ENCODE results near the gene IL20RA.

DNA sequence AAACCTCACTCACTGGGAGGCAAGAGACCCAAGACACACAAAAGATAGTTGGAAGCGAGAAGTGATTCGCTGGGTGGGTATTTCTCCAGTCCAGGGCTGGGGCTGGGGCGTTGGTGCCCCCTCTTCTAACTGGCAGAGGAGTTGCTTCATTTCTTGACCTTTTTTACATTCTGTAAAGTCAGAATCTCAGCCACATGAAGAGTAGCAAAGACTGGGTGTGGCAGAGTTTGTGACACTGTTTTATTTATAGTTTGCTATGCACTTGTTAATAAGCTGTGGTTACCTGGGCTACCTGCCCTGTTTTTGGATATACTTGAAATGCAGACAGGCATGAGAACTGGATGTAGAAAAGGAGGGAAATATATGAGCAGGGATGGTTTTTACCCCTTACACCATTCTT is 42.3 kb downstream of the IL20RA start:
- no peak for TF ChIP-seq REST (IDR thresholded peaks at IDR 0.05; ENCODE audit: unreplicated experiment)
- no peak for TF ChIP-seq CTCF (conservative IDR thresholded peaks at IDR 0.05; ENCODE audit: low read depth in 2 of 2)
- no peak for TF ChIP-seq EZH2 (IDR thresholded peaks at IDR 0.05; ENCODE audit: low read depth, unreplicated experiment)
- no peak for TF ChIP-seq CREB1 (CRISPR knock-in tag; IDR thresholded peaks at IDR 0.05; ENCODE audit: low read depth)
- TF ChIP-seq JUNB (IDR thresholded peaks at IDR 0.05; ENCODE audit: unreplicated experiment), result no peak
- no peak for TF ChIP-seq EZH2phosphoT487 (IDR thresholded peaks at IDR 0.05; ENCODE audit: unreplicated experiment)
- TF ChIP-seq POLR2AphosphoS5 (IDR thresholded peaks at IDR 0.05; ENCODE audit: low read depth), result no peak
- TF ChIP-seq, protein P1, sequence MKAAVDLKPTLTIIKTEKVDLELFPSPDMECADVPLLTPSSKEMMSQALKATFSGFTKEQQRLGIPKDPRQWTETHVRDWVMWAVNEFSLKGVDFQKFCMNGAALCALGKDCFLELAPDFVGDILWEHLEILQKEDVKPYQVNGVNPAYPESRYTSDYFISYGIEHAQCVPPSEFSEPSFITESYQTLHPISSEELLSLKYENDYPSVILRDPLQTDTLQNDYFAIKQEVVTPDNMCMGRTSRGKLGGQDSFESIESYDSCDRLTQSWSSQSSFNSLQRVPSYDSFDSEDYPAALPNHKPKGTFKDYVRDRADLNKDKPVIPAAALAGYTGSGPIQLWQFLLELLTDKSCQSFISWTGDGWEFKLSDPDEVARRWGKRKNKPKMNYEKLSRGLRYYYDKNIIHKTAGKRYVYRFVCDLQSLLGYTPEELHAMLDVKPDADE (IDR thresholded peaks at IDR 0.05), result no peak
- TF ChIP-seq ZNF114 (CRISPR knock-in tag; IDR thresholded peaks at IDR 0.05), result no peak
- no peak for TF ChIP-seq ZNF331 (CRISPR knock-in tag; IDR thresholded peaks at IDR 0.05; ENCODE audit: low read depth)
- TF ChIP-seq NANOG (IDR thresholded peaks at IDR 0.05; ENCODE audit: borderline replicate concordance), result no peak
- no peak for TF ChIP-seq STAT1 (IDR thresholded peaks at IDR 0.05; ENCODE audit: unreplicated experiment)
